ENCODE measurements around the gene ERF.

The ERF gene

GRCh38 chr19:42201489-42202289, 53.2 kb downstream of the ERF start:
- ATAC-seq (replicated peaks) (peak; percentile 86 to 87), DNase-seq (peak; percentile 79)
- Mint-ChIP-seq H3K27me3 (no peaks in the 10 kb centered on the region), H3K9me3 (no peaks in the 10 kb centered on the region), H3K4me1 (peaks cover 67 to 83% of the 10 kb centered on the region in 2 donors), H3K4me3 (peak overlapping the region; percentile 28 to 55), H3K27ac (peak overlapping the region; percentile 92), H3K36me3 (peaks cover 57 to 75% of the 10 kb centered on the region in 2 donors)

- peaks cover 59 to 76% of the 10 kb centered on the region in 2 donors for H3K36me3 Mint-ChIP-seq
- no peak for DNase-seq
- no peaks in the 10 kb centered on the region for H3K9me3 Mint-ChIP-seq
- H3K4me3 Mint-ChIP-seq: peak overlapping the region; percentile 73 to 77
- H3K27ac Mint-ChIP-seq: peak overlapping the region; percentile 94
- peaks cover 73 to 85% of the 10 kb centered on the region in 2 donors for H3K4me1 Mint-ChIP-seq
- no peak for ATAC-seq (replicated peaks)
- H3K27me3 Mint-ChIP-seq: no peaks in the 10 kb centered on the region
Measured at GRCh38 chr19:42200116-42200715, 54.7 kb downstream of the ERF start.

GRCh38 chr19:42199440-42200115, 55.4 kb downstream of the ERF start:
- Mint-ChIP-seq H3K9me3 (no peaks in the 10 kb centered on the region), H3K36me3 (peaks cover 55 to 71% of the 10 kb centered on the region in 2 donors), H3K4me1 (peaks cover 69 to 81% of the 10 kb centered on the region in 2 donors), H3K4me3 (peak overlapping the region; percentile 73 to 77), H3K27ac (peak overlapping the region; percentile 94), H3K27me3 (no peaks in the 10 kb centered on the region)
- ATAC-seq (replicated peaks) (peak; percentile 36 to 38), DNase-seq (peak; percentile 34)

- H3K9me3 Mint-ChIP-seq: no peaks in the 10 kb centered on the region
- ATAC-seq (replicated peaks): peak; percentile 20 to 31
- H3K27ac Mint-ChIP-seq: peak overlapping the region; percentile 94
- peaks cover 53 to 67% of the 10 kb centered on the region in 2 donors for H3K36me3 Mint-ChIP-seq
- DNase-seq: peak; percentile 30
- H3K4me3 Mint-ChIP-seq: peak overlapping the region; percentile 73 to 77
- H3K4me1 Mint-ChIP-seq: peaks cover 67 to 83% of the 10 kb centered on the region in 2 donors
- H3K27me3 Mint-ChIP-seq: no peaks in the 10 kb centered on the region
Measured at GRCh38 chr19:42198676-42199439, 56.1 kb downstream of the ERF start.
